ENCODE measurements around the gene GDE1. TPM values are rescaled to one million over a fixed set of nuclear protein-coding genes. Genes with fewer than 3 reads are reported as not detected.

GDE1 gene
- total and polyA plus RNA-seq, 4 donors: 14.8 to 39.1 (median 23.6) TPM

GRCh38 chr16:19524616-19525384 lies 2.9 kb upstream of the GDE1 start:
- H3K9ac ChIP-seq (ENCODE audit: low read depth in 1 of 2, low read length in 2 of 2): peak overlapping the region; percentile 32 to 72
- peaks cover 2 to 12% (median 6%) of the 10 kb centered on the region in 4 donors for H3K36me3 ChIP-seq (ENCODE audit: control insufficient read depth in 4 of 4, insufficient read depth in 3 of 4, low read depth in 1 of 4, low read length in 3 of 4)
- peak; percentile 34 for DNase-seq (ENCODE audit: low spot score)
- no peaks in the 10 kb centered on the region for H3K27me3 ChIP-seq (ENCODE audit: control insufficient read depth in 4 of 4, insufficient read depth in 4 of 4, low read length in 3 of 4)
- peak overlapping the region; percentile 85 to 100 (median 92) for H3K4me3 ChIP-seq (ENCODE audit: low read depth in 1 of 3, low read length in 3 of 3)
- 41% methylated on average over 19 of the region's 19 CpGs for WGBS
- no peaks in the 10 kb centered on the region for H3K9me3 ChIP-seq (ENCODE audit: control insufficient read depth in 4 of 4, low read length in 3 of 4)
- TF ChIP-seq FOXA2 (IDR thresholded peaks at IDR 0.05) (no peak), GABPA (IDR thresholded peaks at IDR 0.05 in 1 of 2, conservative IDR thresholded peaks at IDR 0.05 in 1 of 2) (no peak), FOXA1 (IDR thresholded peaks at IDR 0.05) (no peak), EGR1 (IDR thresholded peaks at IDR 0.05; ENCODE audit: low read depth in 2 of 2) (no peak), NR2F2 (IDR thresholded peaks at IDR 0.05) (no peak), TAF1 (conservative IDR thresholded peaks at IDR 0.05) (no peak), CTCF (IDR thresholded peaks at IDR 0.05; ENCODE audit: low read depth, low read length, missing input control) (no peak), SP1 (IDR thresholded peaks at IDR 0.05) (no peak), ATF3 (IDR thresholded peaks at IDR 0.05) (no peak), JUND (IDR thresholded peaks at IDR 0.05) (no peak), HNF4G (IDR thresholded peaks at IDR 0.05) (no peak), RXRA (IDR thresholded peaks at IDR 0.05) (no peak), YY1 (IDR thresholded peaks at IDR 0.05) (no peak), HNF4A (conservative IDR thresholded peaks at IDR 0.05) (no peak), RAD21 (IDR thresholded peaks at IDR 0.05) (no peak)
- TF ChIP-seq, protein P1, sequence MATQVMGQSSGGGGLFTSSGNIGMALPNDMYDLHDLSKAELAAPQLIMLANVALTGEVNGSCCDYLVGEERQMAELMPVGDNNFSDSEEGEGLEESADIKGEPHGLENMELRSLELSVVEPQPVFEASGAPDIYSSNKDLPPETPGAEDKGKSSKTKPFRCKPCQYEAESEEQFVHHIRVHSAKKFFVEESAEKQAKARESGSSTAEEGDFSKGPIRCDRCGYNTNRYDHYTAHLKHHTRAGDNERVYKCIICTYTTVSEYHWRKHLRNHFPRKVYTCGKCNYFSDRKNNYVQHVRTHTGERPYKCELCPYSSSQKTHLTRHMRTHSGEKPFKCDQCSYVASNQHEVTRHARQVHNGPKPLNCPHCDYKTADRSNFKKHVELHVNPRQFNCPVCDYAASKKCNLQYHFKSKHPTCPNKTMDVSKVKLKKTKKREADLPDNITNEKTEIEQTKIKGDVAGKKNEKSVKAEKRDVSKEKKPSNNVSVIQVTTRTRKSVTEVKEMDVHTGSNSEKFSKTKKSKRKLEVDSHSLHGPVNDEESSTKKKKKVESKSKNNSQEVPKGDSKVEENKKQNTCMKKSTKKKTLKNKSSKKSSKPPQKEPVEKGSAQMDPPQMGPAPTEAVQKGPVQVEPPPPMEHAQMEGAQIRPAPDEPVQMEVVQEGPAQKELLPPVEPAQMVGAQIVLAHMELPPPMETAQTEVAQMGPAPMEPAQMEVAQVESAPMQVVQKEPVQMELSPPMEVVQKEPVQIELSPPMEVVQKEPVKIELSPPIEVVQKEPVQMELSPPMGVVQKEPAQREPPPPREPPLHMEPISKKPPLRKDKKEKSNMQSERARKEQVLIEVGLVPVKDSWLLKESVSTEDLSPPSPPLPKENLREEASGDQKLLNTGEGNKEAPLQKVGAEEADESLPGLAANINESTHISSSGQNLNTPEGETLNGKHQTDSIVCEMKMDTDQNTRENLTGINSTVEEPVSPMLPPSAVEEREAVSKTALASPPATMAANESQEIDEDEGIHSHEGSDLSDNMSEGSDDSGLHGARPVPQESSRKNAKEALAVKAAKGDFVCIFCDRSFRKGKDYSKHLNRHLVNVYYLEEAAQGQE (IDR thresholded peaks at IDR 0.05): no peak
- TF ChIP-seq, protein P2, sequence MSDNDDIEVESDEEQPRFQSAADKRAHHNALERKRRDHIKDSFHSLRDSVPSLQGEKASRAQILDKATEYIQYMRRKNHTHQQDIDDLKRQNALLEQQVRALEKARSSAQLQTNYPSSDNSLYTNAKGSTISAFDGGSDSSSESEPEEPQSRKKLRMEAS (IDR thresholded peaks at IDR 0.05): no peak
- peaks cover 0 to 20% (median 17%) of the 10 kb centered on the region in 4 donors for H3K4me1 ChIP-seq (ENCODE audit: control insufficient read depth in 4 of 4, insufficient read depth in 4 of 4, low read length in 3 of 4)
- peak overlapping the region in 1 of 2 donors; percentile 19 for H3K27ac ChIP-seq (ENCODE audit: low read depth in 1 of 2, low read length in 2 of 2)

DNA sequence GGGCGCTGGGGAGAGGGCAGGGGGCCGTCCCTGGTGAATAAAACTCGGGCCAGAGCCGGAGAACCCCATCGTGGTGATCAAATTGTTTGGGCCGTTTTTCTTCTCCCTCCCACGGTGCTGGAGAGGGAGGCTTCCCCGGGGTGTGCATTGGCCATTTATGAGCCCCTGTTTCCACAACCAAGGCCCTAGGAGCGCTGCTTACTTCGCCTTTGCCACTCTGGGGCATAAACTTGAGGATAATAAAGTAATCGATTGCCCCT lies 2.4 kb upstream of the GDE1 start:
- H3K4me1 ChIP-seq (ENCODE audit: control insufficient read depth in 4 of 4, insufficient read depth in 4 of 4, low read length in 3 of 4): peaks cover 0 to 20% (median 17%) of the 10 kb centered on the region in 4 donors
- under 1% methylated on average over 11 of the region's 11 CpGs for WGBS

More for the DNA sequence above, 2.4 kb upstream of the GDE1 start:
- no peak for DNase-seq (ENCODE audit: low spot score)
- Histone ChIP-seq H3K27ac (ENCODE audit: low read depth in 1 of 2, low read length in 2 of 2) (peak overlapping the region; percentile 19 to 54), H3K27me3 (ENCODE audit: control insufficient read depth in 4 of 4, insufficient read depth in 4 of 4, low read length in 3 of 4) (no peaks in the 10 kb centered on the region), H3K4me3 (ENCODE audit: low read depth in 1 of 3, low read length in 3 of 3) (peak overlapping the region; percentile 85 to 100 (median 92)), H3K9me3 (ENCODE audit: control insufficient read depth in 4 of 4, low read length in 3 of 4) (no peaks in the 10 kb centered on the region), H3K36me3 (ENCODE audit: control insufficient read depth in 4 of 4, insufficient read depth in 3 of 4, low read depth in 1 of 4, low read length in 3 of 4) (peaks cover 2 to 12% (median 6%) of the 10 kb centered on the region in 4 donors), H3K9ac (ENCODE audit: low read depth in 1 of 2, low read length in 2 of 2) (peak overlapping the region; percentile 32 to 72)
- TF ChIP-seq FOXA1 (IDR thresholded peaks at IDR 0.05) (no peak), JUND (IDR thresholded peaks at IDR 0.05) (no peak), RXRA (IDR thresholded peaks at IDR 0.05) (no peak), GABPA (IDR thresholded peaks at IDR 0.05 in 1 of 2, conservative IDR thresholded peaks at IDR 0.05 in 1 of 2) (no peak), NR2F2 (IDR thresholded peaks at IDR 0.05) (no peak), HNF4A (conservative IDR thresholded peaks at IDR 0.05) (no peak), SP1 (IDR thresholded peaks at IDR 0.05) (no peak), FOXA2 (IDR thresholded peaks at IDR 0.05) (no peak), EGR1 (IDR thresholded peaks at IDR 0.05; ENCODE audit: low read depth in 2 of 2) (no peak), CTCF (IDR thresholded peaks at IDR 0.05; ENCODE audit: low read depth, low read length, missing input control) (no peak), HNF4G (IDR thresholded peaks at IDR 0.05) (no peak), RAD21 (IDR thresholded peaks at IDR 0.05) (no peak), ATF3 (IDR thresholded peaks at IDR 0.05) (no peak)
- TF ChIP-seq, protein P1 (IDR thresholded peaks at IDR 0.05): no peak
